Measurements from ENCODE around the gene EMC7. TPM values are rescaled to one million over a fixed set of nuclear protein-coding genes. Genes with fewer than 3 reads are reported as not detected.
A peak's percentile ranks its signal among the peaks of the same experiment; 100 is the strongest.
"Not testable (repeated sequence)": the region's sequence is repeated elsewhere in the genome, so short reads cannot be mapped to it uniquely, and the experiment has no call there.

The EMC7 gene
- total RNA-seq, 1 experiment from 2014 or later = 50.3 TPM

DNA sequence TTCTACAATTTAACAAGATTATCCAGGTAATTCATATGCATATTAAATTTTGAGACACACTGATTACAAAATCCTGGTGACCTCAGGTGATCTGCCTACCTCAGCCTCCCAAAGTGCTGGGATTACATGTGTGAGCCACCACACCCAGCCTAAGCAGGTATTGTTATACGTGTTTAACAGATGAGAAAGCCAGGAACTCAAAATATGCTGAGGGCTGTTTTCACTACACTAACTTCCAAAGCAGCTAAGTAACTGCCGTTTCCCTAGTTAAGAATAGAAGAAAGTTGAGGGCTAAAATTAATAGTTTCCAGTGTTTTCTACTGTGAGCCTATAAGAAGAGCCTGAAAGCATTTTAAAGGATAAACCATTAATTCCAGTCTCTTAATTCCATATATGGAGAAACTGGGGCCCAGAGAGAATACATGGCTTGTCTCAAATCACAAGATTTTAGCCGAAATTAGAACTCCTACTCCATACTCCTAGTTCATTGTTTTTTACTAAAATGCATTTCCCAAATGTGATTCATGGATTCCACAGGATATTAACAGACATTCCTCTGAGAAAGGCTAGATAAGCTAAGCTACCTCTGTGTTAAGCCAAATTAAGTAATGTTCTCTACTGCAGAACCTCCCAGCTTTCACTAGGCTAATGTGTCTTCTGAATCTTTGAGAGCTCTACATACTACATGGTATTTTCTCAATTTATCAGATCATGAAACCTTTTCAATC lies 45.6 kb downstream of the EMC7 start:
- Histone ChIP-seq H3K36me3 (ENCODE audit: low read depth, low read length) (no peaks in the 10 kb centered on the region), H3K9me3 (ENCODE audit: low read length) (peaks cover 2% of the 10 kb centered on the region; the same call in 1 of the 2 replicates), H3K27me3 (ENCODE audit: low read length) (no peaks in the 10 kb centered on the region), H2AFZ (ENCODE audit: low read length) (no peak overlapping the region), H3K79me2 (ENCODE audit: low read length) (no peaks in the 10 kb centered on the region), H3K4me1 (ENCODE audit: insufficient read depth, low read length) (no peaks in the 10 kb centered on the region), H4K20me1 (ENCODE audit: low read length) (no peaks in the 10 kb centered on the region), H3K9ac (ENCODE audit: low read length) (no peak overlapping the region), H3K4me2 (ENCODE audit: low read length) (no peak overlapping the region), H3K9me2 (replicated peaks; ENCODE audit: low read length) (no peaks in the 10 kb centered on the region), H3F3A (ENCODE audit: low read length, unreplicated experiment) (no peaks in the 10 kb centered on the region), H3K4me3 (ENCODE audit: low read length) (no peak overlapping the region), H3K27ac (ENCODE audit: low read length) (no peak overlapping the region)
- POLR2A ChIA-PET (ENCODE audit: unreplicated experiment) = no interaction called here
- intact Hi-C loops (cut with micrococcal nuclease) = no loop called here
- DNase-seq = peak; percentile 11
- BruUV-seq (replicated peaks) = no TSS peak
- TF ChIP-seq EZH2 (IDR thresholded peaks at IDR 0.05; ENCODE audit: low read length, unreplicated experiment) (no peak), EZH2phosphoT487 (IDR thresholded peaks at IDR 0.05; ENCODE audit: borderline replicate concordance, low read length) (no peak)
- TF ChIP-seq, protein P1, sequence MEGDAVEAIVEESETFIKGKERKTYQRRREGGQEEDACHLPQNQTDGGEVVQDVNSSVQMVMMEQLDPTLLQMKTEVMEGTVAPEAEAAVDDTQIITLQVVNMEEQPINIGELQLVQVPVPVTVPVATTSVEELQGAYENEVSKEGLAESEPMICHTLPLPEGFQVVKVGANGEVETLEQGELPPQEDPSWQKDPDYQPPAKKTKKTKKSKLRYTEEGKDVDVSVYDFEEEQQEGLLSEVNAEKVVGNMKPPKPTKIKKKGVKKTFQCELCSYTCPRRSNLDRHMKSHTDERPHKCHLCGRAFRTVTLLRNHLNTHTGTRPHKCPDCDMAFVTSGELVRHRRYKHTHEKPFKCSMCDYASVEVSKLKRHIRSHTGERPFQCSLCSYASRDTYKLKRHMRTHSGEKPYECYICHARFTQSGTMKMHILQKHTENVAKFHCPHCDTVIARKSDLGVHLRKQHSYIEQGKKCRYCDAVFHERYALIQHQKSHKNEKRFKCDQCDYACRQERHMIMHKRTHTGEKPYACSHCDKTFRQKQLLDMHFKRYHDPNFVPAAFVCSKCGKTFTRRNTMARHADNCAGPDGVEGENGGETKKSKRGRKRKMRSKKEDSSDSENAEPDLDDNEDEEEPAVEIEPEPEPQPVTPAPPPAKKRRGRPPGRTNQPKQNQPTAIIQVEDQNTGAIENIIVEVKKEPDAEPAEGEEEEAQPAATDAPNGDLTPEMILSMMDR (conservative IDR thresholded peaks at IDR 0.05; ENCODE audit: low read depth, low read length) = no peak
- CTCF ChIA-PET = no interaction called here
- ATAC-seq = no peak; the same call in 1 of the 2 replicates

DNA sequence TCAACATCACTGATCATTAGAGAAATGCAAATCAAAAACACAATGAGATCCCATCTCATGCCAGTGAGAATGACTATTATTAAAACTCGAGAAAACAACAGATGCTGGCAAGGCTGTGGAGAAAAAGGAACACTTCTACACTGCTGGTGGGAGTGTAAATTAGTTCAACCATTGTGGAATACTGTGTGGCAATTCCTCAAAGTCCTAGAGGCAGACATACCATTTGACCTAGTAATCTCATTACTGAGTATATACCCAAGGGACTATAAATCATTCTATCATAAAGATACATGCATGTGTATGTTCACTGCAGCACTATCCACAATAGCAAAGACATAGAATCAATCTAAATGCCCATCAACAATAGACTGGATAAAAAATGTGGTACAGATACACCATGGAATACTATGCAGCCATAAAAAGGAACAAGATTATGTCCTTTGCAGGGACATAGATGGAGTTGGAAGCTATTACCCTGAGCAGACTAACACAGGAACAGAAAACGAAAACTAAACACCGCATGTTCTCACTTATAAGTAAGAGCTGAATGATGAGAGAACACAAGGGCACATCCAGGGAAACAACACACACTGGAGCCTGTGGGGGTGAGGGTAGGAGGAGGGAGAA lies 47.5 kb downstream of the EMC7 start:
- TF ChIP-seq EZH2phosphoT487 (IDR thresholded peaks at IDR 0.05; ENCODE audit: borderline replicate concordance, low read length) (no peak), EZH2 (IDR thresholded peaks at IDR 0.05; ENCODE audit: low read length, unreplicated experiment) (no peak)
- TF ChIP-seq, protein P1 (conservative IDR thresholded peaks at IDR 0.05; ENCODE audit: low read depth, low read length) = no peak
- Histone ChIP-seq H4K20me1 (ENCODE audit: low read length) (no peaks in the 10 kb centered on the region), H3K27ac (ENCODE audit: low read length) (no peak overlapping the region), H3K36me3 (ENCODE audit: low read depth, low read length) (peaks cover 2% of the 10 kb centered on the region; the same call in 1 of the 2 replicates), H3K4me2 (ENCODE audit: low read length) (no peak overlapping the region), H3K79me2 (ENCODE audit: low read length) (no peaks in the 10 kb centered on the region), H2AFZ (ENCODE audit: low read length) (no peak overlapping the region), H3K9ac (ENCODE audit: low read length) (no peak overlapping the region), H3F3A (ENCODE audit: low read length, unreplicated experiment) (no peaks in the 10 kb centered on the region), H3K4me3 (ENCODE audit: low read length) (no peak overlapping the region), H3K9me2 (replicated peaks; ENCODE audit: low read length) (no peaks in the 10 kb centered on the region), H3K9me3 (ENCODE audit: low read length) (peaks cover 5% of the 10 kb centered on the region; the same call in 1 of the 2 replicates), H3K27me3 (ENCODE audit: low read length) (no peaks in the 10 kb centered on the region), H3K4me1 (ENCODE audit: insufficient read depth, low read length) (peaks cover 2% of the 10 kb centered on the region; the same call in 1 of the 2 replicates)
- ChIA-PET POLR2A (ENCODE audit: unreplicated experiment) (no interaction called here), CTCF (no interaction called here)
- intact Hi-C loops (cut with micrococcal nuclease) = no loop called here
- no peak for DNase-seq
- no peak for ATAC-seq
- no TSS peak for BruUV-seq (replicated peaks)

DNA sequence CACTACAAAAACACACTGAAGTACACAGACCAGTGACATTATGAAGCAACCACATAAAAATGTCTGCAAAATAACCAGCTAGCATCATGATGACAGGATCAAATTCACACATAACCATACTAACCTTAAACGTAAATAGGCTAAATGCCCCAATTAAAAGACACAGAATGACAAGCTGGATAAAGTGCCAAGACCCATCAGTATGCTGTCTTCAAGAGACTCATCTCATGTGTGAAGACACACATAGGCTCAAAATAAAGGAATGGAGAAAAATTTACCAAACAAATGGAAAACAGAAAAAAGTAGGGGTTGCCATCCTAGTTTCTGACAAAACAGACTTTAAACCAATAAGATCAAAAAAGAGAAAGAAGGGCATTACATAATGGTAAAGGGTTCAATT lies 51.3 kb downstream of the EMC7 start:
- DNase-seq; CTCF ChIA-PET; BruUV-seq (replicated peaks); H3K9me3 ChIP-seq (ENCODE audit: low read length); H3K27ac ChIP-seq (ENCODE audit: low read length); H3K27me3 ChIP-seq (ENCODE audit: low read length); H3K4me3 ChIP-seq (ENCODE audit: low read length); H3K36me3 ChIP-seq (ENCODE audit: low read depth, low read length); H4K20me1 ChIP-seq (ENCODE audit: low read length); H2AFZ ChIP-seq (ENCODE audit: low read length); H3K79me2 ChIP-seq (ENCODE audit: low read length); POLR2A ChIA-PET (ENCODE audit: unreplicated experiment); ATAC-seq; H3F3A ChIP-seq (ENCODE audit: low read length, unreplicated experiment); H3K4me2 ChIP-seq (ENCODE audit: low read length); H3K9me2 ChIP-seq (replicated peaks; ENCODE audit: low read length); intact Hi-C loops (cut with micrococcal nuclease); H3K9ac ChIP-seq (ENCODE audit: low read length): not testable (repeated sequence)
- peaks cover 18% of the 10 kb centered on the region for H3K4me1 ChIP-seq (ENCODE audit: insufficient read depth, low read length)

Data from PC-3 (cell line).